SK-N-SH treated with all-trans-retinoic acid at 6 μM for 48 hours (cell line): ENCODE data around the gene THUMPD1.

Experiments
- ATAC-seq: fragments of 200-7000 bp; cut with Tn5 transposase; 3 replicates; pipeline ENCODE4 v1.9.1; 2020; ENCODE audit warnings: mild to moderate bottlenecking, moderate library complexity
- ARNTL ChIP-seq: fragments of 450-650 bp; formaldehyde crosslinking; IDR thresholded peaks from 2 replicates; pipeline ENCODE4 v1.5.0; 2020; ENCODE audit warnings: low read depth, mild to moderate bottlenecking, moderate library complexity, borderline replicate concordance
- BACH2 ChIP-seq: fragments of 250-450 bp; sonication (Bioruptor Pico); IDR thresholded peaks from 2 replicates; pipeline ENCODE4 v1.9.0; 2021; ENCODE audit warnings: mild to moderate bottlenecking, borderline replicate concordance
- CSDC2 ChIP-seq: fragments of 250-450 bp; sonication (Bioruptor Pico); IDR thresholded peaks from 2 replicates; pipeline ENCODE4 v1.5.0; 2020; ENCODE audit warnings: mild to moderate bottlenecking, moderate library complexity
- ISL1 ChIP-seq: fragments of 250-450 bp; sonication (Bioruptor Pico); IDR thresholded peaks from 2 replicates; pipeline ENCODE4 v2.1.2; 2022; ENCODE audit warnings: mild to moderate bottlenecking, moderate library complexity
- OSR1 ChIP-seq: fragments of 250-450 bp; sonication (Bioruptor Pico); IDR thresholded peaks from 2 replicates; pipeline ENCODE4 v1.8.0; 2022; ENCODE audit warnings: moderate library complexity, mild to moderate bottlenecking, inconsistent platforms
- PATZ1 ChIP-seq: fragments of 250-450 bp; sonication (Bioruptor Pico); IDR thresholded peaks from 2 replicates; pipeline ENCODE4 v1.8.0; 2020; ENCODE audit warnings: mild to moderate bottlenecking, moderate library complexity, borderline replicate concordance
- PPARA ChIP-seq: fragments of 250-450 bp; sonication (Bioruptor Pico); IDR thresholded peaks from 2 replicates; pipeline ENCODE4 v1.5.0; 2020; ENCODE audit warnings: mild to moderate bottlenecking, borderline replicate concordance
- RARB ChIP-seq: fragments of 250-450 bp; sonication (Bioruptor Pico); IDR thresholded peaks from 2 replicates; pipeline ENCODE4 v1.8.0; 2021; ENCODE audit warnings: mild to moderate bottlenecking, moderate library complexity
- SNAI2 ChIP-seq: fragments of 250-450 bp; sonication (Bioruptor Pico); IDR thresholded peaks from 2 replicates; pipeline ENCODE4 v1.5.0; 2020; ENCODE audit warnings: mild to moderate bottlenecking, moderate library complexity
- TCF4 ChIP-seq: fragments of 250-450 bp; sonication (Bioruptor Pico); IDR thresholded peaks from 2 replicates; pipeline ENCODE4 v1.8.0; 2021; ENCODE audit warnings: mild to moderate bottlenecking, moderate library complexity, borderline replicate concordance
- TSHZ2 ChIP-seq: fragments of 250-450 bp; sonication (Bioruptor Pico); IDR thresholded peaks from 2 replicates; pipeline ENCODE4 v1.5.0; 2020; ENCODE audit warnings: mild to moderate bottlenecking, moderate library complexity
- ZC3H10 ChIP-seq: fragments of 250-450 bp; sonication (Bioruptor Pico); IDR thresholded peaks from 2 replicates; pipeline ENCODE4 v1.5.1; 2021; ENCODE audit warnings: mild to moderate bottlenecking, moderate library complexity
- ZFP3 ChIP-seq: fragments of 250-450 bp; sonication (Bioruptor Pico); IDR thresholded peaks from 2 replicates; pipeline ENCODE4 v1.5.0; 2020; ENCODE audit warnings: mild to moderate bottlenecking, moderate library complexity
- ZFP30 ChIP-seq: fragments of 450-650 bp; formaldehyde crosslinking; IDR thresholded peaks from 2 replicates; pipeline ENCODE4 v1.5.0; 2022; ENCODE audit warnings: mild to moderate bottlenecking, moderate library complexity
- ZNF565 ChIP-seq: fragments of 450-650 bp; formaldehyde crosslinking; conservative IDR thresholded peaks from 2 replicates; pipeline ENCODE4 v1.5.0; 2020; ENCODE audit warnings: low read depth, mild to moderate bottlenecking, moderate library complexity
- ZNF8 ChIP-seq: fragments of 450-650 bp; formaldehyde crosslinking; IDR thresholded peaks from 2 replicates; pipeline ENCODE4 v1.5.0; 2020; ENCODE audit warnings: mild to moderate bottlenecking, moderate library complexity
- TF ChIP-seq, protein P1 (sequence below): fragments of 250-450 bp; sonication (Bioruptor Pico); IDR thresholded peaks from 2 replicates; pipeline ENCODE4 v1.5.1; 2020; ENCODE audit warnings: low read depth, mild to moderate bottlenecking, moderate library complexity
- TF ChIP-seq, protein P2 (sequence below): fragments of 250-450 bp; sonication (Bioruptor Pico); IDR thresholded peaks from 2 replicates; pipeline ENCODE4 v1.5.1; 2021; ENCODE audit warnings: mild to moderate bottlenecking, moderate library complexity

The THUMPD1 gene

GRCh38 chr16:20784204-20784603, 42.6 kb upstream of the THUMPD1 start:
- TF ChIP-seq ZFP30 (CRISPR knock-in tag), result no peak
- no peak for TF ChIP-seq RARB (CRISPR knock-in tag)
- TF ChIP-seq ZNF565 (CRISPR knock-in tag), result no peak
- TF ChIP-seq OSR1 (CRISPR knock-in tag), result no peak
- TF ChIP-seq, all 23 proteins: peak for 0
- no peak for ATAC-seq

- TF ChIP-seq PPARA, result no peak
- TF ChIP-seq OSR1 (CRISPR knock-in tag), result no peak
- TF ChIP-seq, protein P1, sequence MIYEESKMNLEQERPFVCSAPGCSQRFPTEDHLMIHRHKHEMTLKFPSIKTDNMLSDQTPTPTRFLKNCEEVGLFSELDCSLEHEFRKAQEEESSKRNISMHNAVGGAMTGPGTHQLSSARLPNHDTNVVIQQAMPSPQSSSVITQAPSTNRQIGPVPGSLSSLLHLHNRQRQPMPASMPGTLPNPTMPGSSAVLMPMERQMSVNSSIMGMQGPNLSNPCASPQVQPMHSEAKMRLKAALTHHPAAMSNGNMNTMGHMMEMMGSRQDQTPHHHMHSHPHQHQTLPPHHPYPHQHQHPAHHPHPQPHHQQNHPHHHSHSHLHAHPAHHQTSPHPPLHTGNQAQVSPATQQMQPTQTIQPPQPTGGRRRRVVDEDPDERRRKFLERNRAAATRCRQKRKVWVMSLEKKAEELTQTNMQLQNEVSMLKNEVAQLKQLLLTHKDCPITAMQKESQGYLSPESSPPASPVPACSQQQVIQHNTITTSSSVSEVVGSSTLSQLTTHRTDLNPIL, result no peak
- no peak for TF ChIP-seq BACH2 (CRISPR knock-in tag)
- TF ChIP-seq PATZ1 (CRISPR knock-in tag), result no peak
- TF ChIP-seq ZFP3 (CRISPR knock-in tag), result no peak
- TF ChIP-seq, protein P2, sequence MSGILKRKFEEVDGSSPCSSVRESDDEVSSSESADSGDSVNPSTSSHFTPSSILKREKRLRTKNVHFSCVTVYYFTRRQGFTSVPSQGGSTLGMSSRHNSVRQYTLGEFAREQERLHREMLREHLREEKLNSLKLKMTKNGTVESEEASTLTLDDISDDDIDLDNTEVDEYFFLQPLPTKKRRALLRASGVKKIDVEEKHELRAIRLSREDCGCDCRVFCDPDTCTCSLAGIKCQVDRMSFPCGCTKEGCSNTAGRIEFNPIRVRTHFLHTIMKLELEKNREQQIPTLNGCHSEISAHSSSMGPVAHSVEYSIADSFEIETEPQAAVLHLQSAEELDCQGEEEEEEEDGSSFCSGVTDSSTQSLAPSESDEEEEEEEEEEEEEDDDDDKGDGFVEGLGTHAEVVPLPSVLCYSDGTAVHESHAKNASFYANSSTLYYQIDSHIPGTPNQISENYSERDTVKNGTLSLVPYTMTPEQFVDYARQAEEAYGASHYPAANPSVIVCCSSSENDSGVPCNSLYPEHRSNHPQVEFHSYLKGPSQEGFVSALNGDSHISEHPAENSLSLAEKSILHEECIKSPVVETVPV (CRISPR knock-in tag), result no peak
- TF ChIP-seq RARB (CRISPR knock-in tag), result no peak
- no peak for TF ChIP-seq TCF4 (CRISPR knock-in tag)
- TF ChIP-seq ZNF565 (CRISPR knock-in tag), result no peak
- no peak for TF ChIP-seq ISL1 (CRISPR knock-in tag)
- ATAC-seq, result no peak
Measured at GRCh38 chr16:20782470-20782869, 40.9 kb upstream of the THUMPD1 start.

DNA sequence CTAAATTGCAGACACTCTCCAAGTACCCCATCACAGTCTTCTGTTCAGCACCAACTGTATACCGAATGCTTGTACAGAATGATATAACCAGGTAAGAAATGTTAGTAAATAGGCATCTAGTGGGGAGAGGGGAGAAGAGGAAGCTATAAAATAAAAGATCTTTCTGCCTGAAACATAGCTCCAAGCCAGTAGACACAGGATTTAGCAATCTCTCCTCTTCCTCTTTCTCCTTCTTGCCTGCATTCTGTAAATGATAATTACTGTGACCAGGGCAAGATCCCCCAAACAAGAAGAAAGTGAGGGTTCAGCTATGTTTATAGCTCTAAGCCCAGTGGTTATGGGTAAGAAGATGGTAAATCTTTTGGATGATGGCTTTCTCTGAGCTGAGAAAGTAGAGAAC, 40.1 kb upstream of the THUMPD1 start:
- no peak for ATAC-seq
- TF ChIP-seq SNAI2 (CRISPR knock-in tag) (no peak), RARB (CRISPR knock-in tag) (no peak), ZNF8 (CRISPR knock-in tag) (no peak), ARNTL (CRISPR knock-in tag) (no peak), CSDC2 (CRISPR knock-in tag) (no peak), OSR1 (CRISPR knock-in tag) (no peak), TCF4 (CRISPR knock-in tag) (no peak), ZFP30 (CRISPR knock-in tag) (no peak), ISL1 (CRISPR knock-in tag) (no peak)
- TF ChIP-seq, protein P1, result no peak

DNA sequence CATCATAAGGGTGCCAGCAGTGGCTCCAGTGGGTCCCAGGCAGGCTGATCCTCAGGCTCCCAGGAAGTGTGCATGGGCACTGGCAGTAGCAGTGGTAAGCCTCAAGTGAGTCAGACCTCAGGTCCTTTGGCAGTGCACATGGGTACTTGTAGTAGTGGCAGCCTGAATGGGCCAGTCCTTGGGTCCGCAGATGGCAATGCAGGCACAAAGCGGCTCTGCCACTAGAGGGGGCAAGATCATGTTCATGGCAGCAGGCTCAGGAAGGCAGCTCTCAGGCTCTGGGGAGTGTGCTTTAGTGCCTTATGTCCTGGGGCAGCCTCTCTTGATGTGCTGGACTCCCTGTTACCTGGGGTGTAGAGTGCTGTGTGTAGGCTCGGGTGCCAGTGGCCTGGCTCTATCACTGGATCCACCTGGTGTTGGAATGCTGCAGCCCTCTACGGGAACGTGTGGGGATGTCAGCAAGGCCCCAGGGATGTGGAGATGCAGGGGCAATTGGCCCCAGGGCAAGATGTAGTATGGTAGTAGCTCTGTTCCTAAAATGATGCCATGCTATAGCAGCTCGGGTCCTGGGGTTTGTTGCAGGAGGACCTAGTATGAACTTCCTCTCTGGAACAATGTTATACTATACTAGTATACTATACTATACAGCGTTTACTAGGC, 33.2 kb upstream of the THUMPD1 start:
- TF ChIP-seq OSR1 (CRISPR knock-in tag), result no peak
- TF ChIP-seq ZNF8 (CRISPR knock-in tag), result no peak
- no peak for TF ChIP-seq ZC3H10 (CRISPR knock-in tag)
- no peak for TF ChIP-seq CSDC2 (CRISPR knock-in tag)
- TF ChIP-seq SNAI2 (CRISPR knock-in tag), result no peak
- no peak for TF ChIP-seq TSHZ2 (CRISPR knock-in tag)
- peak; percentile 99 for ATAC-seq
